ENCODE measurements around the gene MERTK.

GRCh38 chr2:111923276-111923804 is 24.9 kb downstream of the MERTK start:
- TF ChIP-seq TAF1 (IDR thresholded peaks at IDR 0.05; ENCODE audit: borderline replicate concordance, insufficient read depth, low read length) (no peak), POLR2AphosphoS5 (IDR thresholded peaks at IDR 0.05; ENCODE audit: low read depth, low read length) (no peak), REST (IDR thresholded peaks at IDR 0.05; ENCODE audit: insufficient read depth in 1 of 2, low read depth in 2 of 2, low read length in 2 of 2) (no peak), SIN3A (IDR thresholded peaks at IDR 0.05; ENCODE audit: borderline replicate concordance, insufficient read depth, low read length) (no peak), FOXP2 (optimal IDR thresholded peaks at IDR 0.05; ENCODE audit: borderline replicate concordance, extremely low read depth, extremely low read length, insufficient read depth) (no peak)

Data from PFSK-1 (cell line).